ENCODE measurements around the gene TGM4. TPM values are rescaled to one million over a fixed set of nuclear protein-coding genes. Genes with fewer than 3 reads are reported as not detected.

TGM4 gene
- total RNA-seq, 1 experiment from 2014 or later, result not detected

- DNase-seq (ENCODE audit: low spot score), result no peak
Observed at GRCh38 chr3:44954304-44954703, 79.9 kb downstream of the TGM4 start.

- peak; percentile 52 for DNase-seq (ENCODE audit: low spot score)
Observed at GRCh38 chr3:44954962-44955361, 80.6 kb downstream of the TGM4 start.

DNA sequence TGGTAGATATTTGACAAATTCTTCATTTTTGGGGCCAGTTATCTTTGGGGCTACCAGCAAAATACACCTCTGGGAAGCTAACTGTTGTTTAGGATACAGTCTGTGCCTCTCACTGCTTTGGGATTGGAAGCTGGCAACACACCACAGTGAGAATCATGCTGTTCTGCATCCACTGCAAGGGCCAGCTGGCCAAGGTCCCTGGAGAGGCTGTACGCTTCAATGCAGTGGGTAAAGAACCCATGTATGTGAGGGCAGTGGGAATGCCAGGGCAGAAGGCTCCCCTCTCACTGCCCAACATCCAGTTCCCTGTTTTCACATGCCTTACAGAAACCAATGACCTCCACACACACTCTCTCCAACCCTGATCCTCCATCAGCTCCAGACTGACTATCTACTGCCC is 81.5 kb downstream of the TGM4 start:
- no peak for DNase-seq (ENCODE audit: low spot score)

- DNase-seq (ENCODE audit: low spot score), result no peak
Observed at GRCh38 chr3:44957986-44958385, 83.6 kb downstream of the TGM4 start.

GRCh38 chr3:44958386-44958785 is 84.0 kb downstream of the TGM4 start:
- DNase-seq (ENCODE audit: low spot score), result no peak

GRCh38 chr3:44960387-44961026 is 86.1 kb downstream of the TGM4 start:
- DNase-seq (ENCODE audit: low spot score), result no peak

DNA sequence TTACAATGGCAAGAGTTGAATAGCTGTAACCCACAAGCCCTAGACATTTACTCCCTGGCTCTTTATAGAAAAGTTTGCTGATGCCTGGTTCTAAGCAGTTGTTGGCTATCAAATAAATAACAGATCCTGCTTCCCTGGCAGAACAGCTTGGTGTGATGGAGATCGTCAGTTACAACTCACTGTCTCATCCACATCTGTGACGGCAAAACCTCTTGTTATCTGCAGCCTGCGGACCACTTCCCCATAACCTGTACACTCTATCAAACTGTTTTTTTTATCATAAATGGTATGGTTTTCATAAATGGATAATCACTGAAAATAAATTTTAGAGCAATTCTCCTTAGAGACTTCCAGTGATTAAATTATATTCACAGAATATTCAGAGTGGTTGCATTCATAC is 87.5 kb downstream of the TGM4 start:
- no peak for DNase-seq (ENCODE audit: low spot score)

- no peak for DNase-seq (ENCODE audit: low spot score)
Observed at GRCh38 chr3:44962621-44963393, 88.4 kb downstream of the TGM4 start.

DNA sequence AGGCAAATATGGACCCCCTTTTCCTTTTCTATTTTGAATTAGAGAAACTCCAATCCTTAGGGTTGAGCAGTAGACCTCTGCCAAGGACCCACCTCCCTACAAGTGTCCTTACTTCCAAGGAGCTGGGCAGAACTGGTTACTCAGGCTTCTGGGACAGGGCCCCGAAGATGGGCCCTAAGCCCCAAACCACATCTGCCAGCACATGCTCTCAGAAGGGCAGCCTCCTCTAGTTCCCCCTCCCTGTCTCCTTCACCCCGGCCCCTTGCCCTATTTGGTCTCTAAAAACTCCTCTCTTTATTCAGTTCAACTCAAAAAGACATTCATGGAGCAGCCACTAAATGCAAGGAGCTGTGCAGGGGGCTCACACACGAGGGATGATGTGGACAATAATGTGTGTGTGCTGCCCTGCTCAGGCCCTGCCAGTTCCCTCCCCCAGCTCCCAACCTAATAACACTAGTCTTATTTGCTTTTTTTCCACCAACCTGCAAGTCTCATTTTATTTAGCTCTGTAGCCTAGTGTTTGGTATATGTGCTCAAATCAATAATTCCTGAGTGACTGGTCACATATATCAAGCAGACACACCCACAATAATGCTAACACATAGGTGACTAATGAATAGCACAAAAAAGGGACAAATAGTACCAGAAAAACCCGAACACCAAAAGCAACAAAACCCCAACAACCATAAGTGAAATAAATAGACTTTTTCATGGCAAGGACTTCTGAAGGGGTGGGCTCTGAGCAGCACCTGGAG is 89.3 kb downstream of the TGM4 start:
- no peak for DNase-seq (ENCODE audit: low spot score)

Other genes starting within 250 kb of the TGM4 start
- gene ZNF197, start 249.6 kb upstream of the TGM4 start, total RNA-seq (2014; rRNA removed; shearing (Covaris generic)), result 2.2 and 3.7 TPM in 2 replicates
- 1.5 and 3.0 TPM in 2 replicates for gene ZNF35, start 225.9 kb upstream of the TGM4 start, total RNA-seq (2014; rRNA removed; shearing (Covaris generic))
- gene ZNF502, start 161.9 kb upstream of the TGM4 start, total RNA-seq (2014; rRNA removed; shearing (Covaris generic)), result 0.23 and 0.79 TPM in 2 replicates
- gene ZNF501, start 145.0 kb upstream of the TGM4 start, total RNA-seq (2014; rRNA removed; shearing (Covaris generic)), result 0.08 and 4.8 TPM in 2 replicates
- 7.4 and 8.6 TPM in 2 replicates for gene KIAA1143, start 113.0 kb upstream of the TGM4 start, total RNA-seq (2014; rRNA removed; shearing (Covaris generic))
- 4.9 and 5.5 TPM in 2 replicates for gene KIF15, start 112.8 kb upstream of the TGM4 start, total RNA-seq (2014; rRNA removed; shearing (Covaris generic))
- 8.8 and 9.3 TPM in 2 replicates for gene TMEM42, start 12.7 kb upstream of the TGM4 start, total RNA-seq (2014; rRNA removed; shearing (Covaris generic))
- 136 and 145 TPM in 2 replicates for gene ZDHHC3, start 101.6 kb downstream of the TGM4 start, total RNA-seq (2014; rRNA removed; shearing (Covaris generic))
- 35.2 and 45.8 TPM in 2 replicates for gene EXOSC7, start 101.6 kb downstream of the TGM4 start, total RNA-seq (2014; rRNA removed; shearing (Covaris generic))
- not detected in 2 replicates for gene CLEC3B, start 151.7 kb downstream of the TGM4 start, total RNA-seq (2014; rRNA removed; shearing (Covaris generic))

All from HT-29 (cell line).